ENCODE results near the gene SH3YL1.

The SH3YL1 gene

GRCh38 chr2:282371-283263 lies 18.8 kb upstream of the SH3YL1 start:
- no peak for DNase-seq (ENCODE audit: low spot score)

- DNase-seq (ENCODE audit: low spot score), result no peak
These were observed 17.5 kb upstream of the SH3YL1 start for GRCh38 chr2:281381-281780.

DNA sequence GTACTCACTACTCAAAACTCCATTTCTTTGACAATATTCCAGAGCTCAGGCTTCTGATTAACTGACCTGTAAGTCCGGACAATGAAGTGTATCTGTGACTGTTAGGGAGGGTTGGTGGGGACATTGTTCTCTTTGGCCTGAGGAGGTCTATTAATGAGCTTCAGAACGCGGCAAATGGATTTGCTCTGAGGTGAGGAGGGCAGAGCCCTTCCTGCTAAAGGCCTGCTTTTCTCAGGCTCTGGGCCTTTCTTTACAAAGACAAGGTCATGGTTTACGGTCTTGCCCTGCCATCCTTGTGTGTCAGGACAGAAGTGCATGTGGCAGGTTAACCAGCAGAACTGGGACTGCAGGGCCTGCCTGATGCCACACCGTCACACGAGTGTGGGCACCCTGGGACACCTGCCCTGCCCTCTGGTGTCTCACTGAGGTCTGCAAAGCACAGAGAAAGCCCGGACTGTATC lies 16.8 kb upstream of the SH3YL1 start:
- no peak for DNase-seq (ENCODE audit: low spot score)

GRCh38 chr2:279956-280649 lies 16.3 kb upstream of the SH3YL1 start:
- no peak for DNase-seq (ENCODE audit: low spot score)

DNA sequence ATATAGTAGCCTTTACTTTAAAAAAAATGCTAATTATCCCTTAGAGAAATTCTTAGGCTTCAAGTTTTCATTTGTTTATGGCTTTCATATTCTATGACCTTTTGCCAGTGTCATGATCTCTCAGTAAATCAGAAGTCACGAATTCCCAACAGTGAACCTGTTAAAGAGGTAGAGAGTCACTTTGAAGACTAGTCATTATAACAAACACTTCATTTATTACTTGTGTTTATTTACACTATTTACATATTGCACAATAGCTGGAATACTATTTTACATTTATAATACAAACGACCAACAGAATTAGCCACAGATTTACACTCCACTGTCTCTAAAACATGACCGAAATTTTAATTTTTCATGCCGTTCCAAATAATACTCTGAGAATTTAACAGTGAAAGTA lies 15.5 kb upstream of the SH3YL1 start:
- no peak for DNase-seq (ENCODE audit: low spot score)

DNA sequence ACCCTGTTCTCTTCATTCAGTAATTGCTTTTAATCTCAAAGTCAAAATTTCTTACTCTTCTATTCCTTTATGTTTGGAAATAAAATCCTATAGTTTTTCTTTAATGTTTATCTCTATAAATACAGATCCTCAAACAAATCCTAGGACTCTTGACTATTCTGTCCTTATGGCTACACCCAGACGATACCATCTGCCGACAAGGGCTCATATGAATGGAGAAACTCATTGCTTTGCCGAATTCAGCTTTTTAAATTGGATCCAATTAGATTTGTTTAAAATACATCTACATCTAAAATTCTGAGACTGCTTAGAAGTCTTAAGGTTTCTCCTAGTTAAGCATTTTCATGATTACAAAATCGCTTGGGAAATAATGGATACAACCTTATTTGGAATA lies 15.1 kb upstream of the SH3YL1 start:
- DNase-seq (ENCODE audit: low spot score), result no peak

- DNase-seq (ENCODE audit: low spot score), result no peak
These were observed 14.6 kb upstream of the SH3YL1 start for GRCh38 chr2:278312-278926.

- peak; percentile 61 for DNase-seq (ENCODE audit: low spot score)
These were observed 11.6 kb upstream of the SH3YL1 start for GRCh38 chr2:275466-275865.

DNA sequence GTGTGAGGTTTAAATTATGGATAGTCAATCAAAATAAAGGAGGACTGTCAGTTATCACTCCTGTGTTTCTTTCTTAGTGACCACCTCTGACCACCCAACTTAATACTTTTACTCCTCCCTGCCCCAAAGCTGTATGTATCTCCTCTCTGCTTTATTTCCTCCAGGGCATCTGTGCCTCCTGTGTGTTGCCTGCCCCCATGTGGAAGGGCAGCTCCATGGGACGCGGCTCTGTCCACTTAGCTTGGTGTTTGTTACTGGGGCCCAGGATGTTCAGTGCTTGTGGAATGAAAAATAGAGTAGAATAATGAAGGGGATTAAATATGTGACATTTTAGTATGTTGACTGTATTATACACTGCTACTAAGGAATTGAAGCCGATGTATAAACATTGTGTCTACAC lies 10.7 kb upstream of the SH3YL1 start:
- no peak for DNase-seq (ENCODE audit: low spot score)

DNA sequence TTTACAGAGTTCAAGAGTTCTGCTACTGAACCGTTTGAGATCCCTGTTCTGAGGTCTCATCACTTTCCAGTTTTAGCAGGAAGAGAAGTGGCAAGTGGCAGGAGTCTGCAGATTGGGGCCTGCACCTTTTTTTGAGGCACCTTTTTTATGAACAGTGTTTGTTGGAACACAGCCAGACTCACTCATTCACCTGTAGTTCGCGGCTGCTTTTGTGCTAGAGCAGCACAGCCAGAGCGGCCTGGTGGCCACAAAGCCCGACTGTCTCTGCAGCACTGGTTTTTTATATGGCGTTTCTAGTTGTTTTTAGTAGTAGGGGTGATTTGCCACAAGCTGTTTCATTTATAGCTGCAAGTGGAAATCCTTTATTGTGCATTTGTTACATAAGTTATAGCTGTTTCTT lies 9.5 kb upstream of the SH3YL1 start:
- no peak for DNase-seq (ENCODE audit: low spot score)

DNA sequence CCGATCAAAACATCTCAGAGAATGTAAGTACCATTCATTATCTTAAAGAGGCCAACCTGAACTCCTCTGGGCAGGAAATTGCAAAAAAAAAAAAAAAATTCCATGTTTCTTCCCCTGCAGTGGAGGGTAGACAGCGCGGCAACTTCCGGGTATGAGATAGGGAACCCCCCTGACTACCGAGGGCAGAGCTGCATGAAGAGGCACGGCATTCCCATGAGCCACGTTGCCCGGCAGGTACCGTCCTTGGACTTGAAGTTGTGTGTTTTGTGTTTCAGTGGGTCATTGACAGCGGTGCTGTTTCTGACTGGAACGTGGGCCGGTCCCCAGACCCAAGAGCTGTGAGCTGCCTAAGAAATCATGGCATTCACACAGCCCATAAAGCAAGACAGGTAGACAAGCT lies 8.1 kb upstream of the SH3YL1 start:
- no peak for DNase-seq (ENCODE audit: low spot score)

DNA sequence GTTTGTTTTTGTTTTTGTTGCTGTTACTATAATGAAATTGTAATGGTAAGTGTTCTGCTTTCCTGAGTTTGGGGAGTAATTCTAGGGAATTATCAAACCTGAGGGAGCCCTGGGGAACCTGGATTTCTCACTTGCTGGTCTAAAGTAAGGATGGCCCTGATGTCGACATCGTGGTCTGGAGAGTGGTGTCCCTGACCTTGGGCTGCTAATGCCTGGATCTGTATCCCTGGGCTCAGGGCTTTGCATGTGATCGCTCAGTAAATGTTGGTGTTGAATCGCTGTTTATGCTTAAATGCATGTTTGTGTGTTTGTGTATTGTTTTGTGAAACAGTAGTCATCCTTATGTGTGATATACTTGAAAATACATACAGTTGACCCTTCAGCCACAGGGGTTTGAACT lies 7.0 kb upstream of the SH3YL1 start:
- DNase-seq (ENCODE audit: low spot score), result no peak

DNA sequence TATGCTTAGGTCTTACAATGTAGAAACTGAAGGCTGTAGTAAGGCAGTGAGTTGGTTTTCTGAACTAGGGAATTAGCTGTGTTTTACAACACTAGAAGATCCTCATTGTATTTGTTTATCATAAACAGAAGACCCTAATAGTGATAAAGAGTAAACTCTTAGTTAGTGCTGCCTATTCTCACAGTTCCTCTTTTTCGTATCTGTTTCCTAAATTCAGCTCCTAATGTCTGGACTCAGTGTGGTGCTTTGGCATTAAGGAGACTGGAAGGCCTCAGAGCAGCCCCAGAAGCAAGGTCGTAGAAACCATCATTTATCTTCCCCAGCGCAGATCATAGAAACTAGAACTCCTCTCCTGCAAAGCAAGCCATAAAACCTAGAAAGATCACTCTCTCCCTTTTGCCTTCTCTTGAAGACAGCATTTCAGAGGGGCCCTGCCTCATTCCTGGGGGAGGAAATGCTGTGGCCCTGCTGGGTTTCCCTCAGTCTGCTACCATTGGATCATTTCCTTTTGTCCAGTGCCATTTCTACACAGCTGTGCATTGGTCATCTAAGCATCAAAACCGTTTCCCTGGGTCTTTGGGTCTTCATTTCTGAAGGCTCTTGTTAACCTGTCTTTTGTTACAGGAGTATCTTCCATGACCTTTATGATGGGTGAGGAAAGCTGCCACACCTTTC lies 5.7 kb upstream of the SH3YL1 start:
- DNase-seq (ENCODE audit: low spot score), result no peak

DNA sequence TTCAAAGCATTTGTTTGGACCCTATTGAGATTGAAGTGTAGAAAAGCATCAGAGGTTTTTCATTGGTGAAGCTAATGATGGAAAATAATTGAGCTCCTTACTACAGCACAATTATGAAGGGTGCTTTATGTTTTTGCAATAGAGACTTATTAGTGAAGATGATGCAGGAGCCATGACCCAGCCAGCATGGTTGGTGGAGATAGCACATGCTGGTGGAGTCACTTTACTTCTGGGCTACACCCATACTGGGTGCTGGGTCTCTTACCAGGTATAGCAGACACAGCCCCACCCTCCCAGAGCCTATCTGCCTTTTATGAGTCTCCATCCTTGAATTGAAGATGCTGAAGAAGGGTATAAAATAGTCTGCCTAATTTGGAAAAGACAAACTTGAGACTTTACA lies 4.5 kb upstream of the SH3YL1 start:
- no peak for DNase-seq (ENCODE audit: low spot score)

GRCh38 chr2:264493-265468 lies 949 bp upstream of the SH3YL1 start, which contains the start of gene ACP1:
Gene ACP1 (plus strand): TSS chr2:264947. CDS start chr2:264965, 18 bp downstream.
- DNase-seq (ENCODE audit: low spot score), result peak; percentile 94

DNA sequence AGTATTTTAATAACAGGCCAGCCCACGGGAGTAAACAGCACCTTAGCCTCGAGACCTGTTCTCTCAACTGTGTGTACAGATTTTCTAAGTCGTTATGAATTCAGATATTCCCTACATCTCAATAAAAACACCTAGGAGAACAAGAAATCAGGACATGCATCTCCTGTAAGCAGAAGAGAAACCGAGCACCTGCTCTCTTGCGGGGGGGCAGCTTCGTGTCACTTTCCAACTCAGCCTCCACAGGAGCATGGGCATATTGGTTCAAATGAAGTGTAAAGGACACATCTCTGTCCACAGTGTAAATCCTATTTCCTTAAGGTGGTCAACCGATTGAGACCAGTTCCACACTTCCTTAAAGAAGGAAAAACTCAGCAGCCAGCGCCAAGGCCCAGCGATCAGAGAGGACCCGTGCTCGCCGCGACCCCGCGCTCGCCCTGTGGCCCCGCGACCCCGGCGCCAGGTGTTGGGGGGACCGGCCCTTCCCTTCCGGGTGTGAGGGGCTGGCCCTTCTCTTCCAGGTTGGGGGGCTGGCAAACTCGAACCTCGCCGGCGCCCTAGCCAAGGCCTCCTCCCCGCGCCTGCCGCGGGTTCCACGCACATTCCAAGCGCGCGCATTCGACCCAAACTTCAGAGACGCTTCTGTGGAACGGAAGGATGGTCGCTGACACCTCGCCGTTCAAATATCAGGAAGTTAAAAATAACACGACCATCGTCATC lies 652 bp downstream of the SH3YL1 start:
- DNase-seq (ENCODE audit: low spot score), result no peak

DNA sequence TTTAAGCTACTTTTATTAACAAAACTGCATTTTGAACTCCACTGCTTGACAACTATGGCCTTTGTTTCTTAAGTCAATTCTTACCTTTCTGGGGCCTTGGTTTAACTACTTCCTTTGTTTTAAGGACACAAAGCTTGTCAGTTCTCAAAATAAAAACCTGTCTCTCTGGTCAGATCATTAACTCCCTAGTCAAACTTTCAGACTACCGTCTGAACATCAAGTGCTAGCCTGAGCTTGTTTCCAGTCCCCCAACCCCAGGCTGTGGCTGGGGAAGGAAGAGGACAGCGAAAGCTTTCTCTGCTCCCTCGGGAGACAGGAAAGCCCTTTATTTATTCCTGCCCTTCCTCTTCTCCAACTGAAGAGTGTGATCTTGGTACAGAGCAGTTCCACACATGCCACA lies 1.7 kb downstream of the SH3YL1 start:
- no peak for DNase-seq (ENCODE audit: low spot score)

GRCh38 chr2:260507-261161 lies 3.2 kb downstream of the SH3YL1 start:
- peak; percentile 28 for DNase-seq (ENCODE audit: low spot score)

GRCh38 chr2:259789-260331 lies 4.0 kb downstream of the SH3YL1 start:
- DNase-seq (ENCODE audit: low spot score), result no peak

DNA sequence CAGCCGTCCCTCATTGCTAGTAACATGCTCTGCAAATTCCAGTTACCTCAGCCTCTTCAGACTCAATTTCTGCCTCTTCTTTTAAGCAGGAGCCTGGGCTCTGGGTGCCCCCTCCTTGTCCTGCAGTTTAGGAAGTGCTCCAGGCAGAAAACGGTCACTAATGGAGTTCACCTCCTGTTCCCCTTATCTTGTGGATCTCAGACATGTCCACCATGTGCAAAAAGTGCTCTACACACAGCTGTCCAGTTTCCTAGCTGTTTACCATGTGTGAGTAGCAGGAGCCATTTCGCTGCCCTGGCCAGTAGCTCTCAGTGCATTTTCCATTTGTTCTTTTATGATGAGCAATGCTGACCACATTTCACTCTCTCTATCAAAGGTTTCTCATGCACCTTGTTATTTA lies 4.9 kb downstream of the SH3YL1 start:
- no peak for DNase-seq (ENCODE audit: low spot score)
